ENCODE measurements around the gene THRB. TPM values are rescaled to one million over a fixed set of nuclear protein-coding genes. Genes with fewer than 3 reads are reported as not detected.

Gene THRB
- total and polyA plus RNA-seq, 8 donors: 3.6 to 47.3 (median 14.5) TPM

DNA sequence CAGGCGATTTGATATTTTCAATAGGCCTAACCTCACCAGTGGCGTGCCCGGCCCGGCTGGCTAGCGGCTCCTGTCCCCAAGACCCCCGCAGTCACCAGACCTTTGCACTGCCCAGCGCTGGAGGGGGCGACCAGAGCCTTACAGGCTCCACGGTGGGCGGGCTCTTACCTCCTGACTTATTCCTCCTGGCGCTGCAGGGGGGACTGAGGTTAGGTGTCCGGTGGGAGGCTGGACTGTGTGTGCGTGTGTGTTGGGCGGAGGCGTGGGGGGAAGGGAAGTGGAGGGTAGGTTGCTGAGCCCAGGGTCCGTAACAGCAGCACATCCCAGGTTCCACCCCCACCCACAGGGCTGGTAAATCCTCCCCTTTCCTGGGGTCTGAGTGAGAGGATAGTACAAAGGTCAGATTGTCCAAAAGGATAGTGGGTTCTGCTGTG is 27.5 kb upstream of the THRB start:
- intact Hi-C loops (cut with DNase I; ENCODE audit: low total_unique reads): no loop called here
- Histone ChIP-seq H3K27me3 (peaks cover 0 to 14% (median 0%) of the 10 kb centered on the region in 3 donors), H3K9me3 (no peaks in the 10 kb centered on the region), H3K4me1 (peaks cover 9 to 35% (median 24%) of the 10 kb centered on the region in 4 donors), H3K36me3 (no peaks in the 10 kb centered on the region), H3K27ac (peak overlapping the region; percentile 84 to 88 (median 86)), H3K4me3 (peak overlapping the region; percentile 67 to 75 (median 74))
- WGBS, 5 donors: 33 to 62% (median 43%) methylated on average over 6 to 16 of the region's 16 CpGs
- DNase-seq: no peak
- TF ChIP-seq, protein P1, sequence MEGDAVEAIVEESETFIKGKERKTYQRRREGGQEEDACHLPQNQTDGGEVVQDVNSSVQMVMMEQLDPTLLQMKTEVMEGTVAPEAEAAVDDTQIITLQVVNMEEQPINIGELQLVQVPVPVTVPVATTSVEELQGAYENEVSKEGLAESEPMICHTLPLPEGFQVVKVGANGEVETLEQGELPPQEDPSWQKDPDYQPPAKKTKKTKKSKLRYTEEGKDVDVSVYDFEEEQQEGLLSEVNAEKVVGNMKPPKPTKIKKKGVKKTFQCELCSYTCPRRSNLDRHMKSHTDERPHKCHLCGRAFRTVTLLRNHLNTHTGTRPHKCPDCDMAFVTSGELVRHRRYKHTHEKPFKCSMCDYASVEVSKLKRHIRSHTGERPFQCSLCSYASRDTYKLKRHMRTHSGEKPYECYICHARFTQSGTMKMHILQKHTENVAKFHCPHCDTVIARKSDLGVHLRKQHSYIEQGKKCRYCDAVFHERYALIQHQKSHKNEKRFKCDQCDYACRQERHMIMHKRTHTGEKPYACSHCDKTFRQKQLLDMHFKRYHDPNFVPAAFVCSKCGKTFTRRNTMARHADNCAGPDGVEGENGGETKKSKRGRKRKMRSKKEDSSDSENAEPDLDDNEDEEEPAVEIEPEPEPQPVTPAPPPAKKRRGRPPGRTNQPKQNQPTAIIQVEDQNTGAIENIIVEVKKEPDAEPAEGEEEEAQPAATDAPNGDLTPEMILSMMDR (IDR thresholded peaks at IDR 0.05): no peak
- TF ChIP-seq POLR2A (IDR thresholded peaks at IDR 0.05): no peak
- no peak for TF ChIP-seq POLR2AphosphoS5 (IDR thresholded peaks at IDR 0.05)
- no peak for TF ChIP-seq EP300 (IDR thresholded peaks at IDR 0.05)

DNA sequence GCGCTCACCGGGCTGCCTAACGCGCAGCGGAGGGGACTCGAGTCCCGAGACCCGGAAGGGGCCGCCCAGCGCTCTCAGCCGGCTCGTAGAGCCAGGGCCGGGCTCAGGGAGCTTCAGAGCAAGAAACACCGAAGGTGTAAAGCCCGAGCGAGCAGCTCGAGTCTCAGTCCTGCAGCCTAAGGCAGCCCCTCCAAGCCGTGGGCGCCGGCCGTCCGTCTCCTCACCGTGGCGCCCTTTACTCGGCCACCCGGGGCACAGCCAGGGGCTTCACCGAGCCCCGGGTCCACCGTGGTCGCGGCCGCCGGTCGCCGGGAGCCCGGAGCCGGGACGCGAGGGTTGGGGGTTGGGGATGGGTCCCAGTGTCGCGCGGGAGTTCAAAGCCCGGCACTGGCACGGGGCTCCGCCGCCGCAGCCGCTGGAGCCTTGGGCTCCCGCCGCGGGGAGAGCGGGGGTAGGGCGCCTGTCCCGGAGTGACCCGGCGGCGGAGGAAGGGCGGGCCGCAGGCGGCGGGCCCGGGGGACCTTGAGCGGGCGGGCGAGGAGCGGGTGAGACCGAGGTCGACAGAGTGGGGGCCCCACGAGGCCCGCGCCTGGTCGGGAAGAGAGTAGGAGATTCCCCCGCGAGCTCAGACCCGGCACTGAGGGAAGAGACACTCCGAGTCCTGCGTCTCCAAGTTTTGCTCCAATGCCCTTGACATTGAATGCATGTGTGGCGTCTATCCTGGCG is 26.9 kb upstream of the THRB start:
- no peak for TF ChIP-seq POLR2A (IDR thresholded peaks at IDR 0.05)
- TF ChIP-seq POLR2AphosphoS5 (IDR thresholded peaks at IDR 0.05): peak in 1 of 3 donors; percentile 46
- TF ChIP-seq EP300 (IDR thresholded peaks at IDR 0.05): no peak
- TF ChIP-seq, protein P1 (IDR thresholded peaks at IDR 0.05): no peak
- peak overlapping the region; percentile 84 to 88 (median 86) for H3K27ac ChIP-seq
- DNase-seq: peak; percentile 65 to 82
- peak overlapping the region; percentile 67 to 75 (median 74) for H3K4me3 ChIP-seq
- intact Hi-C loops (cut with DNase I; ENCODE audit: low total_unique reads): no loop called here
- H3K4me1 ChIP-seq: peaks cover 9 to 35% (median 24%) of the 10 kb centered on the region in 4 donors
- H3K36me3 ChIP-seq: no peaks in the 10 kb centered on the region
- H3K27me3 ChIP-seq: peaks cover 0 to 14% (median 0%) of the 10 kb centered on the region in 3 donors
- WGBS, 5 donors: 0 to 1% (median 1%) methylated on average over 16 to 79 of the region's 79 CpGs
- H3K9me3 ChIP-seq: no peaks in the 10 kb centered on the region

DNA sequence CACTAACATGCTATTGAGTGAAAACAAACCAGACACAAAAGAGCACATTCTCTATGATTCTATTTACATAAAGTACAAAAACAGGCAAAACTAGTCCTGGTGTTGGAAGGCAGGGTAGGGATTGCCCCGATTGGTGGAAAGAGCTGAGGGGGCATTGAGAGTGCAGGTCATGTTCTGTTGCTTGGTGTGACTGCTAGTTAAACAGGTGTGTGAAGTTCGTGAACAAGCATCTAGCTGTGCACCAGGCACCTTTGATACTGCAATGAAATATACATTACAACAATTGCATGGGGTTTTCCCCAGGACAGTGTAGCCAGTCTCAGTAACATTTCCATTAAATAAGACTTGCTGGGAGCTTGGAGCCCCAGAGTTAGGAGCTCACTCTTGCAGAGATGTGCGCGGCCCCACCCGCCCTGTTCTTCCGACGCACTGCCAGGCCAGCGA is 26.3 kb upstream of the THRB start:
- Histone ChIP-seq H3K27me3 (peaks cover 0 to 14% (median 0%) of the 10 kb centered on the region in 3 donors), H3K9me3 (no peaks in the 10 kb centered on the region), H3K36me3 (no peaks in the 10 kb centered on the region), H3K4me1 (peaks cover 9 to 35% (median 24%) of the 10 kb centered on the region in 4 donors), H3K27ac (peak overlapping the region; percentile 84 to 88 (median 86)), H3K4me3 (peak overlapping the region; percentile 67 to 75 (median 74))
- DNase-seq: peak in 1 of 2 donors; percentile 64
- intact Hi-C loops (cut with DNase I; ENCODE audit: low total_unique reads): no loop called here
- 4 to 8% (median 5%) methylated on average over 7 to 8 of the region's 8 CpGs for WGBS, 5 donors
- TF ChIP-seq POLR2AphosphoS5 (IDR thresholded peaks at IDR 0.05) (no peak), POLR2A (IDR thresholded peaks at IDR 0.05) (no peak), EP300 (IDR thresholded peaks at IDR 0.05) (no peak)
- TF ChIP-seq, protein P1 (IDR thresholded peaks at IDR 0.05): no peak

DNA sequence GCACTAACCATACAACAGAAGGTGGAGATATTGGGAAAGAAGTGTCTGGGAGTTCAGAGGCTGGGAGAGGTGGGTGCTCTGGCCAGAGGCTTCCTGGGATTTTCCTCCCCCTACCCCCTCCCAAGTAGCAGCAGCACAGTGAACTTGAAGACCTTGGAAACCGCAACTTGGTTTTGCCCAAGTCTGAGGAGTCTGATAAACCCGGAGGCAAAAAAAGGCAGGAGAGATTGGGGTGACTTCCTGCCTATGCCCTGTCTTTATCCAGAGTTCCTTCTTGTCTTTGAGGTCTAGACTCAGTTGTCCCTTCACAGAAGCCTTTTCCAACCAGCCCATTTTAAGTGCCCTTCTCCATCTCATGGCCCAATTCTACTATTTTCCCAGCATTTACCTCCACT is 25.4 kb upstream of the THRB start:
- Histone ChIP-seq H3K27ac (no peak overlapping the region), H3K4me3 (no peak overlapping the region), H3K27me3 (peaks cover 0 to 14% (median 0%) of the 10 kb centered on the region in 3 donors), H3K36me3 (no peaks in the 10 kb centered on the region), H3K4me1 (peaks cover 9 to 35% (median 24%) of the 10 kb centered on the region in 4 donors), H3K9me3 (no peaks in the 10 kb centered on the region)
- DNase-seq: no peak
- TF ChIP-seq, protein P1 (IDR thresholded peaks at IDR 0.05): no peak
- TF ChIP-seq EP300 (IDR thresholded peaks at IDR 0.05) (no peak), POLR2A (IDR thresholded peaks at IDR 0.05) (no peak), POLR2AphosphoS5 (IDR thresholded peaks at IDR 0.05) (no peak)
- intact Hi-C loops (cut with DNase I; ENCODE audit: low total_unique reads): no loop called here
- 87 to 95% (median 93%) methylated on average over 2 of the region's 2 CpGs for WGBS, 5 donors
